HL-60 (cell line): Measurements from ENCODE around the gene LPO.

Experiments used
- CTCF ChIP-seq: IDR thresholded peaks from one replicate; pipeline ENCODE4 v1.5.1; 2011; ENCODE audit warnings: low read length, control low read depth, inconsistent platforms; ENCODE audit not compliant: insufficient read depth
- POLR2AphosphoS5 ChIP-seq: IDR thresholded peaks from 2 replicates; pipeline ENCODE4 v1.6.1; 2012; ENCODE audit warnings: low read depth

DNA sequence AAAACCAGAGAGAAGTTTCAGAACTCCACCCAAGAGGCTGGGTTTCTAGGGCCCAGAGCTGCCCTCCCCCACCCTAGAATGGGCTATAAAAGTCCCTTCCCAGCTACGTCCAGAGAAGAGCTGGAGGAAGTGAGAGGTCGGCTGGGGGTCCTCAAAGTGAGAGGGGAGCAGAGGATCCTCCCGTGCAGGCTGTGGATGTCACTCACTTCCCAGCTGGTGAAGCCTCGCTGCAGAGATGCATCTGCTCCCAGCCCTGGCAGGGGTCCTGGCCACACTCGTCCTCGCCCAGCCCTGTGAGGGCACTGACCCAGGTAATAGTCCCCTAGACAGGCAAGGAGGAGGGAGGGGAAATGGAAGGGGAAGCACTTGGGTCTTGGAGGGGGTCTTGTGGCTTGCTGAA lies 45.8 kb upstream of the LPO start, which contains the start of gene EPX:
- TF ChIP-seq CTCF (no peak), POLR2AphosphoS5 (no peak)
